ENCODE data around the gene ZNF132.

ZNF132 gene

GRCh38 chr19:58396691-58397532, 43.0 kb downstream of the ZNF132 start:
- TF ChIP-seq, protein P1, sequence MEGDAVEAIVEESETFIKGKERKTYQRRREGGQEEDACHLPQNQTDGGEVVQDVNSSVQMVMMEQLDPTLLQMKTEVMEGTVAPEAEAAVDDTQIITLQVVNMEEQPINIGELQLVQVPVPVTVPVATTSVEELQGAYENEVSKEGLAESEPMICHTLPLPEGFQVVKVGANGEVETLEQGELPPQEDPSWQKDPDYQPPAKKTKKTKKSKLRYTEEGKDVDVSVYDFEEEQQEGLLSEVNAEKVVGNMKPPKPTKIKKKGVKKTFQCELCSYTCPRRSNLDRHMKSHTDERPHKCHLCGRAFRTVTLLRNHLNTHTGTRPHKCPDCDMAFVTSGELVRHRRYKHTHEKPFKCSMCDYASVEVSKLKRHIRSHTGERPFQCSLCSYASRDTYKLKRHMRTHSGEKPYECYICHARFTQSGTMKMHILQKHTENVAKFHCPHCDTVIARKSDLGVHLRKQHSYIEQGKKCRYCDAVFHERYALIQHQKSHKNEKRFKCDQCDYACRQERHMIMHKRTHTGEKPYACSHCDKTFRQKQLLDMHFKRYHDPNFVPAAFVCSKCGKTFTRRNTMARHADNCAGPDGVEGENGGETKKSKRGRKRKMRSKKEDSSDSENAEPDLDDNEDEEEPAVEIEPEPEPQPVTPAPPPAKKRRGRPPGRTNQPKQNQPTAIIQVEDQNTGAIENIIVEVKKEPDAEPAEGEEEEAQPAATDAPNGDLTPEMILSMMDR (IDR thresholded peaks at IDR 0.05), result no peak

GRCh38 chr19:58395979-58396627, 43.9 kb downstream of the ZNF132 start:
- TF ChIP-seq, protein P1 (IDR thresholded peaks at IDR 0.05), result no peak

GRCh38 chr19:58395220-58395978, 44.6 kb downstream of the ZNF132 start, which contains the start of gene RNF225:
TSS of gene RNF225 (plus strand) at chr19:58395656. CDS start at chr19:58396090, 434 bp downstream.
- TF ChIP-seq, protein P1 (IDR thresholded peaks at IDR 0.05), result no peak

GRCh38 chr19:58394821-58395219, 45.1 kb downstream of the ZNF132 start:
- TF ChIP-seq, protein P1 (IDR thresholded peaks at IDR 0.05), result no peak

DNA sequence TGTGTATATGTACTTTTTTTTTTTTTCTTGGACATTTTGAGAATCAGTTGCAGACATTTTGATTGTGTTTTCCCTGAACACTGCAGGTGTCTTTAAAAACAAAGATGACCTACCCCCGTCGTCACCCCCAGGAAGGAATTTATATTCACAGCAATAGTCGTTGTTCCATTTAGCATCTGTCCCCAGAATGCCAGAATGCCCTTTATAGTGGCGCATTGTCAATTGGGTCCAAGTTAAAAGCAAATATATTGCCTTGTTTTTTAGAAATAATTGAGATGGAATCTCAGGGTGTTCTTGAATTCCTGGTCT, 46.3 kb downstream of the ZNF132 start:
- TF ChIP-seq, protein P1 (IDR thresholded peaks at IDR 0.05), result no peak

DNA sequence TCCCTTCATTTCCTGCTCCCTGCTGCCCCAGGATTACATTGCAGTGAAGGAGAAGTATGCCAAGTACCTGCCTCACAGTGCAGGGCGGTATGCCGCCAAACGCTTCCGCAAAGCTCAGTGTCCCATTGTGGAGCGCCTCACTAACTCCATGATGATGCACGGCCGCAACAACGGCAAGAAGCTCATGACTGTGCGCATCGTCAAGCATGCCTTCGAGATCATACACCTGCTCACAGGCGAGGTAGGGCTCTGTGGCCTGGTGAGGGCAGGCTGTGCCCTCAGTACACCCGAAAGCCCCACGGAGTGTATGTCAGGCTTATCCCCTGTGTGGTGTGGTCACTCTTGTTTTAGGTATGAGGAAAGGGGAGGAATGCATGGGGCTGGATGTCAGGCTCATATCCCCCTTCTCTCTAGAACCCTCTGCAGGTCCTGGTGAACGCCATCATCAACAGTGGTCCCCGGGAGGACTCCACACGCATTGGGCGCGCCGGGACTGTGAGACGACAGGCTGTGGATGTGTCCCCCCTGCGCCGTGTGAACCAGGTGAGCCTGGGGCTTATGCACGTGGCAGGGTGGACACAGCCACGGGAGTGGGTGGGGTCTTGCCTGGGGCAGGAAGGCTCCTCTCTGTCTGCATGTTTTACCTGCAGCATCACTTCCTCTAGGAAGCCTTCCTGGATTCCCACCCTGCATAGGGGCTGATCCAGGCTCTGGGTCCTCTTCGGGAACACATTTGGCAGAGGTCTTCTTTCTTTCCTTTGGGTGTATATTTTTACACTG, 46.8 kb downstream of the ZNF132 start:
- TF ChIP-seq, protein P1 (IDR thresholded peaks at IDR 0.05), result no peak

DNA sequence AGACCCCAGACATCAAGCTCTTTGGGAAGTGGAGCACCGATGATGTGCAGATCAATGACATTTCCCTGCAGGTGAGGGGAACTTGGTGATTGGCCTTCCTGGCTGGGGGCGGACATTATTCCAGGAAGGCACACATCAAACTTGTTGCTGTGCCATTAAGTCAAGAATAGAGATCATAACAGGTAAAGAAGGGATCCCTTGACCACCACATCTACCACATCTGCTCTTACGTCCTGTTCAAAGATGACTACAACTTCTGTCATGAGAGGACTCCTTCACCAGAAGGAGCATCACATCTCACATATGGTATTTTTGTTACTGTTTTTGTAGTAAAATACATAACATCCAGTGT, 51.8 kb downstream of the ZNF132 start:
- TF ChIP-seq, protein P1 (IDR thresholded peaks at IDR 0.05), result no peak

Measured in LNCAP (cell line).